HCT116 (cell line): ENCODE data around the gene MBD5. TPM values are rescaled to one million over a fixed set of nuclear protein-coding genes. Genes with fewer than 3 reads are reported as not detected.

ENCODE experiments used
- ATAC-seq: fragments of 200-7000 bp; cut with Tn5 transposase; 2 replicates; pipeline ENCODE4 v1.9.1; 2020; ENCODE audit warnings: mild to moderate bottlenecking, moderate library complexity
- BruUV-seq: library from RNA; stranded (reverse); fragments of 400-500 nt; replicated peaks from 2 replicates; lab custom pipeline; 2021; lab: Mats Ljungman, UMichigan
- CTCF ChIA-PET: fragments of 300-600 bp; sonication (Branson Sonifier 250); formaldehyde crosslinking; loops from one replicate; lab custom pipeline; 2021; ENCODE audit warnings: antibody characterized with exemption; lab: Charles Lee
- POLR2A ChIA-PET: fragments of 300-600, 350-600 bp; sonication (Branson Sonifier 250); formaldehyde crosslinking; loops from one replicate; lab custom pipeline; 2021; ENCODE audit warnings: antibody characterized with exemption; lab: Charles Lee
- RAD21 ChIA-PET, 2 experiments: fragments of 300-600 bp; sonication (Branson Sonifier 250); formaldehyde crosslinking; loops; one replicate each; lab custom pipeline; 2023; ENCODE audit warnings: low total read pairs in 2 of 2; ENCODE audit not compliant: uncharacterized antibody in 2 of 2, unreplicated experiment in 2 of 2, low non-redundant PET in 1 of 2; lab: Charles Lee
- DNase-seq: peaks from one replicate; pipeline ENCODE4 v3.0.0-alpha.2; 2010; ENCODE audit warnings: low read depth, low spot score
- H2AFZ ChIP-seq: fragments of 200-600 bp; shearing (Covaris generic), sonication (generic); 2 replicates; pipeline ENCODE4 v1.6.1; 2017; ENCODE audit warnings: low read depth, mixed run types, mixed read lengths, antibody characterized with exemption, low read length; ENCODE audit not compliant: poor library complexity, severe bottlenecking
- H3K27ac ChIP-seq: 2 replicates; pipeline ENCODE4 v1.5.1; 2012; ENCODE audit warnings: low read depth, low read length
- H3K27me3 ChIP-seq: fragments of 200-600 bp; sonication (generic); 2 replicates; pipeline ENCODE4 v1.6.1; 2016; ENCODE audit warnings: mixed run types, low read length, mixed read lengths; ENCODE audit not compliant: insufficient read depth
- H3K36me3 ChIP-seq, 2 experiments: fragments of 200-500 bp in 1 of 2; fragments of 200-600 bp in 1 of 2; sonication (Bioruptor generic) in 1 of 2; sonication (generic) in 1 of 2; 2 replicates each; pipeline versions ENCODE4 v1.5.1 to v1.6.1; 2014 to 2016; ENCODE audit warnings: low read length in 2 of 2, inconsistent platforms in 1 of 2, mixed read lengths in 1 of 2, mixed run types in 1 of 2; ENCODE audit not compliant: insufficient read depth in 2 of 2, control insufficient read depth in 1 of 2
- H3K4me1 ChIP-seq, 2 experiments: fragments of 200-600 bp in 1 of 2; sonication (generic) in 1 of 2; 2 replicates each; pipeline versions ENCODE4 v1.5.1 to v1.6.1; 2012 to 2017; ENCODE audit warnings: low read length in 2 of 2, inconsistent platforms in 1 of 2, mild to moderate bottlenecking in 1 of 2, mixed read lengths in 1 of 2, mixed run types in 1 of 2, moderate library complexity in 1 of 2; ENCODE audit not compliant: insufficient read depth in 2 of 2, control insufficient read depth in 1 of 2
- H3K4me2 ChIP-seq: fragments of 200-600 bp; sonication (generic); 2 replicates; pipeline ENCODE4 v1.6.1; 2017; ENCODE audit warnings: mixed run types, low read length, mixed read lengths
- H3K4me3 ChIP-seq, 2 experiments: fragments of 200-600 bp in 1 of 2; sonication (generic) in 1 of 2; replicated peaks in 1 of 2; 2 replicates each; pipeline ENCODE4 v1.5.1; 2011 to 2016; ENCODE audit warnings: low read length in 2 of 2, control low read depth in 1 of 2, low read depth in 1 of 2, mild to moderate bottlenecking in 1 of 2, mixed read lengths in 1 of 2, mixed run types in 1 of 2
- H3K79me2 ChIP-seq: fragments of 200-600 bp; sonication (generic); 2 replicates; pipeline ENCODE4 v1.6.1; 2017; ENCODE audit warnings: mild to moderate bottlenecking, mixed run types, low read length, moderate library complexity, mixed read lengths; ENCODE audit not compliant: insufficient read depth
- H3K9ac ChIP-seq: fragments of 200-600 bp; sonication (generic); 2 replicates; pipeline ENCODE4 v1.6.1; 2016; ENCODE audit warnings: low read length, mixed read lengths
- H3K9me2 ChIP-seq: fragments of 200-600 bp; sonication (generic), shearing (Covaris generic); 2 replicates; pipeline ENCODE4 v1.6.1; 2017; ENCODE audit warnings: mixed run types, mild to moderate bottlenecking, moderate library complexity; ENCODE audit not compliant: insufficient read depth
- H3K9me3 ChIP-seq, 2 experiments: fragments of 200-500 bp in 1 of 2; fragments of 200-600 bp in 1 of 2; sonication (Bioruptor generic) in 1 of 2; sonication (generic) in 1 of 2; 2 replicates each; pipeline ENCODE4 v1.6.1; 2014 to 2017; ENCODE audit warnings: low read length in 2 of 2, mixed read lengths in 2 of 2, inconsistent platforms in 1 of 2, low read depth in 1 of 2, mild to moderate bottlenecking in 1 of 2, mixed run types in 1 of 2, moderate library complexity in 1 of 2; ENCODE audit not compliant: control insufficient read depth in 1 of 2, insufficient read depth in 1 of 2
- H4K20me1 ChIP-seq: fragments of 200-600 bp; sonication (generic), shearing (Covaris generic); 2 replicates; pipeline ENCODE4 v1.6.1; 2017; ENCODE audit warnings: mixed run types, mild to moderate bottlenecking, moderate library complexity; ENCODE audit not compliant: insufficient read depth
- CBX3 ChIP-seq: IDR thresholded peaks from 2 replicates; pipeline ENCODE4 v1.6.1; 2012; ENCODE audit warnings: low read depth
- CEBPB ChIP-seq: IDR thresholded peaks from 2 replicates; pipeline ENCODE4 v1.6.1; 2012; ENCODE audit warnings: low read depth
- EGR1 ChIP-seq: IDR thresholded peaks from 2 replicates; pipeline ENCODE4 v1.6.1; 2012; ENCODE audit warnings: low read depth
- ELF1 ChIP-seq: IDR thresholded peaks from 2 replicates; pipeline ENCODE4 v1.6.1; 2012; ENCODE audit warnings: low read depth, borderline replicate concordance
- EZH2 ChIP-seq: fragments of 200-600 bp; sonication (generic); IDR thresholded peaks from 2 replicates; pipeline ENCODE4 v1.6.1; 2017; ENCODE audit warnings: antibody characterized with exemption, mixed run types
- EZH2phosphoT487 ChIP-seq: fragments of 200-600 bp; IDR thresholded peaks from 2 replicates; pipeline ENCODE4 v1.6.1; 2018; ENCODE audit warnings: antibody characterized with exemption, borderline replicate concordance
- FOSL1 ChIP-seq: IDR thresholded peaks from 2 replicates; pipeline ENCODE4 v1.6.1; 2012; ENCODE audit warnings: low read depth
- MAX ChIP-seq: IDR thresholded peaks from 2 replicates; pipeline ENCODE4 v1.6.1; 2012
- POLR2A ChIP-seq: IDR thresholded peaks from 2 replicates; pipeline ENCODE4 v1.7.0; 2011; ENCODE audit warnings: borderline replicate concordance; ENCODE audit not compliant: insufficient read depth, insufficient read length; ENCODE audit errors: extremely low read depth
- POLR2AphosphoS5 ChIP-seq: IDR thresholded peaks from 2 replicates; pipeline ENCODE4 v1.6.1; 2011; ENCODE audit warnings: mild to moderate bottlenecking, low read depth, low read length, moderate library complexity
- RAD21 ChIP-seq: IDR thresholded peaks from 2 replicates; pipeline ENCODE4 v1.6.1; 2012; ENCODE audit warnings: low read depth, mild to moderate bottlenecking
- REST ChIP-seq: IDR thresholded peaks from 2 replicates; pipeline ENCODE4 v1.6.1; 2012; ENCODE audit warnings: low read depth
- SIN3A ChIP-seq: IDR thresholded peaks from 2 replicates; pipeline ENCODE4 v1.6.1; 2012; ENCODE audit warnings: low read depth
- SP1 ChIP-seq: IDR thresholded peaks from 2 replicates; pipeline ENCODE4 v1.6.1; 2012; ENCODE audit warnings: low read depth
- SRF ChIP-seq: IDR thresholded peaks from 2 replicates; pipeline ENCODE4 v1.6.1; 2012; ENCODE audit warnings: low read depth
- YY1 ChIP-seq: IDR thresholded peaks from 2 replicates; pipeline ENCODE4 v1.6.1; 2011; ENCODE audit warnings: low read length, low read depth, moderate library complexity, mild to moderate bottlenecking; ENCODE audit not compliant: insufficient replicate concordance; ENCODE audit errors: extremely low read depth
- ZFX ChIP-seq: fragments of 450-650 bp; IDR thresholded peaks from 2 replicates; pipeline ENCODE4 v1.6.1; 2017
- ZNF274 ChIP-seq: fragments of 200-500 bp; sonication (Bioruptor generic); IDR thresholded peaks from 2 replicates; pipeline ENCODE4 v1.6.1; 2014; ENCODE audit warnings: mild to moderate bottlenecking, low read depth, low read length, inconsistent platforms
- intact Hi-C: fragments of 100-400 bp; cut with micrococcal nuclease; formaldehyde crosslinking; loops from 2 replicates; pipeline ENCODE4 v1.10.0; 2022
- total RNA-seq: library from RNA; stranded (reverse); gene quantifications from one replicate; pipeline ENCODE4 v1.2.1, GENCODE V29; 2021; ENCODE audit not compliant: unreplicated experiment
- TF ChIP-seq, protein P1 (sequence below): IDR thresholded peaks from 2 replicates; pipeline ENCODE4 v1.6.1; 2011; ENCODE audit warnings: mild to moderate bottlenecking, low read length, moderate library complexity; ENCODE audit not compliant: insufficient replicate concordance; ENCODE audit errors: extremely low read depth
- TF ChIP-seq, protein P2 (sequence below), 3 experiments: fragments of 200-600 bp in 1 of 3; sonication (generic) in 1 of 3; IDR thresholded peaks in 2 of 3; conservative IDR thresholded peaks in 1 of 3; 2 replicates each; pipeline ENCODE4 v1.5.1; 2012 to 2017; ENCODE audit warnings: low read depth in 2 of 3, low read length in 2 of 3, antibody characterized with exemption in 1 of 3, borderline replicate concordance in 1 of 3, control low read depth in 1 of 3, mild to moderate bottlenecking in 1 of 3, mixed read lengths in 1 of 3, mixed run types in 1 of 3, moderate library complexity in 1 of 3; ENCODE audit not compliant: insufficient read depth in 1 of 3

Gene MBD5
- total RNA-seq, 1 experiment from 2014 or later: 20.5 TPM

- H2AFZ ChIP-seq: no peak overlapping the region
- intact Hi-C loops: loop anchor here (5.0 kb wide), 2 partner anchors 306 to 484 kb away; no protein-coding TSS in a partner anchor
- no peak for ATAC-seq
Measured at GRCh38 chr2:148507970-148508369, 487.1 kb downstream of the MBD5 start.

More at GRCh38 chr2:148507970-148508369, 487.1 kb downstream of the MBD5 start:
- no peak overlapping the region for H3K4me2 ChIP-seq
- ChIA-PET RAD21 (no interaction called here), POLR2A (no interaction called here), CTCF (interaction anchor here (1.5 to 2.4 kb wide), 4 partner anchors 23 to 1774 kb away, joined by 3 to 18 read pairs (median 4); no protein-coding TSS in a partner anchor)
- H3K9me2 ChIP-seq: no peaks in the 10 kb centered on the region
- H3K4me3 ChIP-seq: no peak overlapping the region
- H3K79me2 ChIP-seq: no peaks in the 10 kb centered on the region
- no peaks in the 10 kb centered on the region for H3K36me3 ChIP-seq
- no peak overlapping the region for H3K27ac ChIP-seq
- H3K27me3 ChIP-seq: no peaks in the 10 kb centered on the region
- BruUV-seq: no TSS peak
- no peak overlapping the region for H3K9ac ChIP-seq
- no peaks in the 10 kb centered on the region for H4K20me1 ChIP-seq
- TF ChIP-seq EZH2phosphoT487: no peak
- TF ChIP-seq CEBPB: no peak
- TF ChIP-seq ZFX: no peak
- TF ChIP-seq, protein P1, sequence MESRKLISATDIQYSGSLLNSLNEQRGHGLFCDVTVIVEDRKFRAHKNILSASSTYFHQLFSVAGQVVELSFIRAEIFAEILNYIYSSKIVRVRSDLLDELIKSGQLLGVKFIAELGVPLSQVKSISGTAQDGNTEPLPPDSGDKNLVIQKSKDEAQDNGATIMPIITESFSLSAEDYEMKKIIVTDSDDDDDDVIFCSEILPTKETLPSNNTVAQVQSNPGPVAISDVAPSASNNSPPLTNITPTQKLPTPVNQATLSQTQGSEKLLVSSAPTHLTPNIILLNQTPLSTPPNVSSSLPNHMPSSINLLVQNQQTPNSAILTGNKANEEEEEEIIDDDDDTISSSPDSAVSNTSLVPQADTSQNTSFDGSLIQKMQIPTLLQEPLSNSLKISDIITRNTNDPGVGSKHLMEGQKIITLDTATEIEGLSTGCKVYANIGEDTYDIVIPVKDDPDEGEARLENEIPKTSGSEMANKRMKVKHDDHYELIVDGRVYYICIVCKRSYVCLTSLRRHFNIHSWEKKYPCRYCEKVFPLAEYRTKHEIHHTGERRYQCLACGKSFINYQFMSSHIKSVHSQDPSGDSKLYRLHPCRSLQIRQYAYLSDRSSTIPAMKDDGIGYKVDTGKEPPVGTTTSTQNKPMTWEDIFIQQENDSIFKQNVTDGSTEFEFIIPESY: no peak
- no peak for TF ChIP-seq EGR1
- no peak for TF ChIP-seq FOSL1
- TF ChIP-seq YY1: no peak
- TF ChIP-seq REST: no peak
- TF ChIP-seq ELF1: no peak
- TF ChIP-seq POLR2AphosphoS5: no peak
- TF ChIP-seq RAD21: no peak
- no peak for TF ChIP-seq POLR2A
- TF ChIP-seq, protein P2, sequence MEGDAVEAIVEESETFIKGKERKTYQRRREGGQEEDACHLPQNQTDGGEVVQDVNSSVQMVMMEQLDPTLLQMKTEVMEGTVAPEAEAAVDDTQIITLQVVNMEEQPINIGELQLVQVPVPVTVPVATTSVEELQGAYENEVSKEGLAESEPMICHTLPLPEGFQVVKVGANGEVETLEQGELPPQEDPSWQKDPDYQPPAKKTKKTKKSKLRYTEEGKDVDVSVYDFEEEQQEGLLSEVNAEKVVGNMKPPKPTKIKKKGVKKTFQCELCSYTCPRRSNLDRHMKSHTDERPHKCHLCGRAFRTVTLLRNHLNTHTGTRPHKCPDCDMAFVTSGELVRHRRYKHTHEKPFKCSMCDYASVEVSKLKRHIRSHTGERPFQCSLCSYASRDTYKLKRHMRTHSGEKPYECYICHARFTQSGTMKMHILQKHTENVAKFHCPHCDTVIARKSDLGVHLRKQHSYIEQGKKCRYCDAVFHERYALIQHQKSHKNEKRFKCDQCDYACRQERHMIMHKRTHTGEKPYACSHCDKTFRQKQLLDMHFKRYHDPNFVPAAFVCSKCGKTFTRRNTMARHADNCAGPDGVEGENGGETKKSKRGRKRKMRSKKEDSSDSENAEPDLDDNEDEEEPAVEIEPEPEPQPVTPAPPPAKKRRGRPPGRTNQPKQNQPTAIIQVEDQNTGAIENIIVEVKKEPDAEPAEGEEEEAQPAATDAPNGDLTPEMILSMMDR (IDR thresholded peaks at IDR 0.05 in 2 of 3, conservative IDR thresholded peaks at IDR 0.05 in 1 of 3; ENCODE audit: borderline replicate concordance in 1 of 3, insufficient read depth in 1 of 3, low read depth in 2 of 3, low read length in 2 of 3): no peak
- TF ChIP-seq SIN3A: no peak
- no peak for TF ChIP-seq SP1
- TF ChIP-seq CBX3: no peak
- TF ChIP-seq EZH2: no peak
- no peak for TF ChIP-seq ZNF274
- no peak for TF ChIP-seq MAX
- TF ChIP-seq SRF: no peak
- H3K4me1 ChIP-seq: peaks cover 0 to 10% of the 10 kb centered on the region in 2 experiments; a peak in 2 of 4 replicates
- DNase-seq: no peak
- no peaks in the 10 kb centered on the region for H3K9me3 ChIP-seq
